HT1080 (cell line): ENCODE results near the gene TSPAN16. TPM values are rescaled to one million over a fixed set of nuclear protein-coding genes. Genes with fewer than 3 reads are reported as not detected.
"Not testable (repeated sequence)": the region's sequence is repeated elsewhere in the genome, so short reads cannot be mapped to it uniquely, and the experiment has no call there.

Experiments used
- DNase-seq: peaks from one replicate; pipeline ENCODE4 v3.0.0-alpha.2; 2015; ENCODE audit warnings: low read depth
- total RNA-seq: library from RNA; depleted of rRNA; stranded (reverse); fragments of >200 nt; shearing (Covaris generic); gene quantifications from 2 replicates; pipeline ENCODE4 v1.2.3, GENCODE V29; 2014

The TSPAN16 gene
- total RNA-seq, 1 experiment from 2014 or later, result not detected

DNA sequence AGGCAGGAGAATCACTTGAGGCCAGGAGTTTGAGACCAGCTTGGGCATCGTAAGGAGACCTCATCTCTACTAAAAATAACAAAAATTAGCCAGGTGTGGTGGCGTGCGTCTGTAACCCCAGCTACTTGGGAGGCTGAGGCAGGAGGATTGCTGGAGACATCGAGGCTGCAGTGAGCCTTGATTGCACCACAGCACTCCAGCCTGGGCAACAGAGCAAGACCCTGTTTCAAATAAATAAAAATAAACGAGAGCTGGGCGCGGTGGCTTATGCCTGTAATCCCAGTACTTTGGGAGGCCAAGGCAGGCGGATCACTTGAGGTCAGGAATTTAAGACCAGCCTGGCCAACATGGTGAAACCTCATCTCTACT, 44.1 kb downstream of the TSPAN16 start:
- DNase-seq, result not testable (repeated sequence)

DNA sequence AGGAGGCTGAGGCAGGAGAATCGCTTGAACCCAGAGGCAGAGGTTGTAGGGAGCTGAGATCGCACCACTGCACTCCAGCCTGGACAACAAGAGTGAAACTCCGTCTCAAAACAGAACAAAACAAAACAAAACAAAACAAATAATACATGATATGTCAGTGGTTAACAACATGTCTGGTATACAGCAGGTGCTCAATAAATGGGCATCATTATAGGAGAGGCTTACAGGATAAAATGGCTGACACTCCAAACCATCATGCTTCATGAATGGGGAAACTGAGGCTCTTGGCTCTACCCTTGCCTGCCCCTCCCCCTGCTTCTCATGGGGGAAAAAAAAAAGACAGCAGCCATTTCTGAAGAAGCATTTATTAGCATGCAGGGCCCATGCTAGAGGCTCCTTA, 46.5 kb downstream of the TSPAN16 start:
- DNase-seq, result no peak

DNA sequence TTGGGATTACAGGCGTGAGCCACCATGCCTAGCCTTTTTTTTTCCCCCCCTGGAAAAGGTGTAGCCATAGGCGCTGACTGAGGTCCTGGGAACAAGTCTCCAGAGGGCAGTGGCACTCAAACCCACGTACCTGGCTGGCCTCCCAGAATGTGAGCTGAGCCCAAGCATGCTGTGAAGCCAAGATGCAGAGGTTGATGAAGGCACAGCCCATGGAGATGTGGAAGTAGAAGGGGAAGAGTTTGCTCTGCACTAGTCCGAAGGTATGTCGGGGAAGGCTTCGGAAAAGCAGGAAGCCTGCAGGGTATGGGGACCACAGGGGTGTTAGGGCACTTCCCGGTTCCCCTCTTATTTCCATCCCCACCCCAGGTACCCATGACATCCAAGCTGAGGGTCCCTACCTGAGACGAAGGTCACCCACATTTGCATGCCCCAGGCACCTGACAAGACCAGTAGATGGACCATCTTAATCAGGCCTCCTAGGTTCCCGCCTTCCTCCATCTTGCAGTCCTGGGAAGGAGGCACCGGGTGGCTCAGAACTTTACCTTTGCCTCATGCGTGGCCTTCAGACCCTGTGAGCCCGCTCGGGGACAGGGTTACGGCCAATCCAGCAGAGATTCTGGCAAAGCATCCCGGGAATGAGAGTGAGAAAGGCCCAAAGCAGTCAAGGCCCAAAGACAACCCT, 49.3 kb downstream of the TSPAN16 start:
- no peak for DNase-seq

DNA sequence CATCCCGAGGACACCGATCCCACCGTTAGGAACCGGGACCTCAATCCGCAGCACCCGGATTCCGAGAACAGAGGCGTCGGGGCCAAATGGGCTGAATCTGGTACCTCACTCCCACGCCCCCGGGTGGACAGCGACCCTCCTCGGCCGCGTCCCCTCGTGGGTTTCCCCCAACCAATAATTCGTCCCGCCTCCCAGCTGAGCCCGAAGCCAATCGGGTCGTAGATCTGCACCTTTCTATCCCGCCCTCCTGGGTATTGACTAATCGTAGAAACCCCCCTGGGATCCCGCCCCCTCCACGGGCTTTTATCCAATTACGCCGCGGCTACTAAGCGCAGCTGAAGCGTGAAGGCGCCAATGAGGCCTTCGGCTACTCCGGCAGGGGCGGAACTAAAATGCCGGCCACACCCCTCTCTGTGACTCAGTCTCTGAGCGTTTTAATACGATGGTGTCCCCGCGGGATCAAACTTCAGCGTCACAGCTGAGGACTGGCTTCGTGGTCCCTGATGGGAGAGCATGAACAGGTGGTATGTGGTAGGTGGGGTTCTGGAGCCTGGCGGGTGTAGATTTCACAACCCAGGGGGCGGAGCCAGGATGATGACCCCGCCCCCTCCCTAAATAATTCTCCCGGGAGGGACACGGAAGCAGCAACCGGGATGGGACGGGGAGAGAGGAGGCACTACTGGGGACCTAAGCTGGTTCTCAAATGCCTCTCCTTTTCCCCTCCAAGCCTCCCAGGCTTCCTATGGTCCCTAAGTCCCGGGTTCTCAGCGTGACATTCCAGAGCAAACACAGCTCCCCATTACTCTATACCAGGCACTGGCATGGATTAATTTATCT, 50.4 kb downstream of the TSPAN16 start, which contains the start of the genes CCDC159 and TMEM205:
CCDC159 (plus strand) TSS at position 416 of the 837 bp plus-strand sequence; CDS start at position 504, 88 bp downstream.
TMEM205 (minus strand) TSS at position 165 of the 837 bp plus-strand sequence. CDS start 649 bp downstream, outside the sequence.
- peak; percentile 73 for DNase-seq

DNA sequence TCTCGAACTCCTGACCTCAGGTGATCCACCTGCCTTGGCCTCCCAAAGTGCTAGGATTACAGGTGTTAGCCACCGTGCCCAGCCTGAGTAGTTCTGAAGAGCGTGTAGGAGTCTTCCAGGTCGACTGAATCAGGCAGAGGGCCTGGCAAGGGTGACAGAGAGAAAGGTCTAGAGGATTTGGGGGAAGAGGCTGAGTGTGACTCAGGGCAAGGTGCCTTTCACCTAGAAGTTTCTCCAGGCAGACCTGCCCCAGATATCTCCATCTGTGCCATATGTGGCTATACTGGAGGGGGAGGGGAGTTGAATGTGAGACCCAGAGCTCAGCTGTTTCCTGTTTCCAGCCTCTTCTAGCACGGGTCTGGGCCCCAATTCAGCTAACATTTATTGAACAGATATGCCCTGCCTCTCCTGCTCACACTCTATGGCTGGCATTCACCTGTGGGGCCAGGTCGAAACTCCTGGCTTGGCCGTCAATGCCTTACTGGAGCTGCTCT, 51.6 kb downstream of the TSPAN16 start:
- no peak for DNase-seq

DNA sequence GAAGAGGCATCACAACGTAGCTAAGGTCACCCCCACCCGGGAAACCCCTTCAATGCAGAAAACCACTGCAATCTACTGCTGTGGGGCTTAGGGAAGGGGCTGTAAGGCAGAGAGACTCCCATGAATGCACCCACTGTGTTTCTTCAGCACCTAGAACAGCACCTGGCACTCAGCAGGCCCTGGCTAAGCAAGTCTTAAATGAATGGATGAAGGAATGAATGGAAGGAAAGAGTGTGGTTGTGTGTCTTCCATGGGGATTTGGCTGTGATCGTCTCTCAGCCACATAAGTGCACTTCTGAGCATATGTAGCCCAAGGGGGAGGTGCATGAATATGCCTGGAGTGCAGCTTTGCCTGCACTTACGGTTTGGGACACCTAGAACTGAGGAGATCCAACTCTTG, 53.2 kb downstream of the TSPAN16 start:
- no peak for DNase-seq

DNA sequence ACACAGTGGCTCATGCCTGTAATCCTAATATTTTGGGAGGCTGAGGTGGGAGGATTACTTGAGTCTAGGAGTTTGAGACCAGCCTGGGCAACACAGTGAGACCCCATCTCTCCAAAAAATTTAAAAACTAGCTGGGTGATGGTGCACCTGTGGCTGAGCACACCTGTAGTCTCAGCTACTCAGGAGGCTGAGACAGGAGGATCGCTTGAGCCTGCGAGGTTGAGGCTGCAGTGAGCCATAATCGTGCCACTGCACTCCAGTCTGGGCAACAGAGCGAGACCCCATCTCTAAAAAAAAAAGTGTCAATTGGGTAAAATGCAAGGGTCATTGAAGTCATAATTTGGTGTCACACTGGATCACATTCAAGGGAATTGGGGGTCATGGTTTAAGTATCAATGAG, 58.1 kb downstream of the TSPAN16 start:
- not testable (repeated sequence) for DNase-seq

DNA sequence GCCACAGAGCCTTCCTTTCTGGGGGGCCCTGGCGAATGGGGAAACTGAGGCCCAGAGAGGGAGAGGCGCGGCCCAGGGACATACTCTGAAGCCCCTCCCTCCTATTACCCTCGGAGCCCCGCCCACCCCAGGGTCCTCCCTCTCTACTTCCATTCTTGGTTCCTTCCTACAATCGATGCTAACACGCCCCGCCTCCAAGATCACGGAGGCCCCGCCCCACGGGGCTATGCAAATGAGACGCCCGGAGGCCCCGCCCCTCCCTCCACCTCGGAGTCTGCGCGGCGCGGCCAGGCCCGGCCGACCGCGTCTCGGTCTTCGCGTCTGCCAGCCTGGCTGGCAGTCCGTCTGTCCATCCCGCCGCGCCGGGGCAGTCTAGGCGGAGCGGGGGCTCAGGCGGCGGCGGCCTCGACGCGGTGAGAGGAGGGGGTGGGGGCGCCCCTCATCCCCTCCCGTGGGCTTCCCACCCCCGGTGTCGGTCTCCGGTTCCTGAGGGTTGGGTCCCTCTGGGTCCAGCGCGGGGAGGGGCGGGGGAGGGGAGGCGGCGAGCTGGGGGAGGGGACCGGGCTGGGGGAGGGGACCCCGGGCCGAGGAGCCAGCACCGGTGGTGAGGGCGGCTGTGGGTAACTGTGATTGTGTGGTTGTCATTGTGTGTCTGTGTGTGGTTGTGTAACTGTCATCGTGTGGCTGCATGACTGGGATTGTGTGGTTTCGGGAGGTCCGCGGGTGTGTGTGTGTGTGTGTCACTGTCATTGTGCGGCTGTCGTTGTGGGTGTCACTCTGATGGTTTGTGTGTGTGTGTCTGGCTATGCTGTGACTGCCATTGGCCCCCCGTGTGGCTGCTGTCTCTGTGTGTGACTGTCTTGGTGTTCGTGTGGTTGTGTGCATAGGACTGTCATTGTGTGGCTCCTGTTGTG, 59.5 kb downstream of the TSPAN16 start, which contains the start of gene PLPPR2:
PLPPR2 (plus strand) TSS at position 273 of the 914 bp plus-strand sequence. CDS start 2,242 bp downstream, outside the sequence.
- DNase-seq, result no peak

DNA sequence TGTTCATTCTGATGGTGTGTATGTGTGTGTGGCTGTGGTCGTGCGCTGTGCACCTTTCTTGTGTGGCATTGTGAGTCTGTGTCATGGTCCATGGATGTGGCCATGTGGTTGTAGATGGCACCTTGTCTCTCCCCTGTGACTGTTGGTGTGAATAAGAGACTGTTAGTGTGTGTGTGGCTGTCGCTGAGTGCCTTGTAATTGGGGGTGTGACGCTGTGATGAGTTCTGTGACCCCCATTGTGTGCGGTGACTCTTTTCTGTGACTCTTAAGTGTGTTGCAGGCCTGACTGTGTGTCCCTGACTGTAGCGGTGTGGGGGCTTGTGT, 60.1 kb downstream of the TSPAN16 start:
- DNase-seq, result no peak

DNA sequence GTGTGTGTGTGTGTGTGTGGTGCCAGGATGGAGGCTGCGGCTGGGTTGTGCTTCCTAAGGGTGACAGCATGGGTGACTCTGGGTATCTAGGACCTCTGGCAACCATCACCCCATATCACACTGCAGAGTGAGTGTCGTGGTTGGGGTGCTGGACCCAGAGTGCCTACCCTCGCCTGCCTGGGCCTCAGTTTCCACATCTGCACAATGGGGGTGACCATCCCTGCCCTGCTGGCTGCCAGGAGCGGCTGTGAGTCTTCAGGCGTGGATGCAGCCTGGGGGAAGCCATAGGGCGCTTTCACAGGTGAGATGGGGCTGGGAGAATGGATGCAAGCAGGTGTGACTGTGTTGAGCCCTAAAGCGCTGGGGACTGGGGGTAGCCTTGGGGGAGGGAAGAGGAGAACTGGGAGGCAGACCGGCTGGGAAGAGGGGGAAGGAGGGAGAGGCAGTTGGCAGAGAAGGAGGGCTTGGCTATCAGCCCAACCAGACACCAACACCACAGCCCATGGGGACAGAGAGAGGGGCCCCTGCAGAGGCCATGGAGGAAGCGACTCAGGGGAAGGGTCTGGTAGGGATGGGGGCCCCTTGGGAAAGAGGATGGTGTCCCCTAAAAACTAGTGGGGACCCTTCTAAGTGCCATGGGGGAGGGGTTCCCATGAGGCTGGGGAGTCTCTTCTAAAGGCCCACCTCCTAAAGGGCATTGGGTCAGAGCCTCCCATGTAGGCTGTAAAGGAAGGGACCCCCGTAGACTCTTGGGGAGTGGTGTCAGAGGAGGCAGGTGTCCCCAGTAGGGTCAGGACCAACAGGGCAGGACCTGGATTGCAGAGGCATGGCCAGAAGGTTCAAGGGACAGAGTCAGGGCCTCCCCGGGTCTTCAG, 61.0 kb downstream of the TSPAN16 start:
- no peak for DNase-seq

DNA sequence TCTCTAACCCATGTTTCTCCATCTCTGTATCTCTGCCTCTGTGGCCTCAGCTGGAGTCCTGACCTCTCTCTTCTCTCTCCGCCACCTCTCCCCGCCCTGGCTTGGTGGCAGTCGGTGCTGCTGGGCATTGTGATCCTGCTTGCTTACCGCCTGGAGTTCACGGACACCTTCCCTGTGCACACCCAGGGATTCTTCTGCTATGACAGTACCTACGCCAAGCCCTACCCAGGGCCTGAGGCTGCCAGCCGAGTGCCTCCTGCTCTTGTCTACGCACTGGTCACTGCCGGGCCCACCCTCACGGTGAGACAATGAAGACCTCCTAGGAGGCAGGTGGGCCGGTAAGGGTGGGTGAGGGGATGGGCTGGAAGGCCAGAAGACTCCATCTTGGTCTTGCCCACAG, 63.5 kb downstream of the TSPAN16 start:
- no peak for DNase-seq

DNA sequence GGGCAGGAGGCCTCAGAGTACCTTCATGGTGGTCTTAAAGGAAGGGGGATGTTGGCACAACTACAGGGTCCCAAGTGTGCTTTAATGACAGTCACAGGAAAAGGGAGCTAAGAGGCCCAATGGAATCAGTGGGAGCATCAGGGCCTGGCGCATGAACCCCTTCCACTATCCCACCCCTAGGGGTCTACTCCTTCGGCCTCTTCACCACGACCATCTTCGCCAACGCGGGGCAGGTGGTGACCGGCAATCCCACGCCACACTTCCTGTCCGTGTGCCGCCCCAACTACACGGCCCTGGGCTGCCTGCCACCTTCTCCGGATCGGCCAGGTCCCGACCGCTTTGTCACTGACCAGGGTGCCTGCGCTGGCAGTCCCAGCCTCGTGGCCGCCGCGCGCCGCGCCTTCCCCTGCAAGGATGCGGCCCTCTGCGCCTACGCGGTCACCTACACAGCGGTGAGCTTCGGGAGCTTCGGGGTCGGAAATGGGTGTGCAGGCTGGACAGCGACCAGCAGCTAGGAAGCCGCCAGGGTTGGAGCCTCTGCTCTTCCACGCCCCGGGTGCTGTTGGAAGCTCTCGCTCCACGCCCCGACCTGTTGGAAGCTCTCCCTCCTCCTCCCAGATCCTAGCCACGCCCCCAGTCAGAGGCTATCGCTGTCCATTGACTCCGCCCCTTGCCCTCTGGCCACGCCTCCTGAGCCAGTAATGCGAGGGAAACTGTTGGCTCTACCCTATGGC, 65.2 kb downstream of the TSPAN16 start:
- DNase-seq, result no peak

DNA sequence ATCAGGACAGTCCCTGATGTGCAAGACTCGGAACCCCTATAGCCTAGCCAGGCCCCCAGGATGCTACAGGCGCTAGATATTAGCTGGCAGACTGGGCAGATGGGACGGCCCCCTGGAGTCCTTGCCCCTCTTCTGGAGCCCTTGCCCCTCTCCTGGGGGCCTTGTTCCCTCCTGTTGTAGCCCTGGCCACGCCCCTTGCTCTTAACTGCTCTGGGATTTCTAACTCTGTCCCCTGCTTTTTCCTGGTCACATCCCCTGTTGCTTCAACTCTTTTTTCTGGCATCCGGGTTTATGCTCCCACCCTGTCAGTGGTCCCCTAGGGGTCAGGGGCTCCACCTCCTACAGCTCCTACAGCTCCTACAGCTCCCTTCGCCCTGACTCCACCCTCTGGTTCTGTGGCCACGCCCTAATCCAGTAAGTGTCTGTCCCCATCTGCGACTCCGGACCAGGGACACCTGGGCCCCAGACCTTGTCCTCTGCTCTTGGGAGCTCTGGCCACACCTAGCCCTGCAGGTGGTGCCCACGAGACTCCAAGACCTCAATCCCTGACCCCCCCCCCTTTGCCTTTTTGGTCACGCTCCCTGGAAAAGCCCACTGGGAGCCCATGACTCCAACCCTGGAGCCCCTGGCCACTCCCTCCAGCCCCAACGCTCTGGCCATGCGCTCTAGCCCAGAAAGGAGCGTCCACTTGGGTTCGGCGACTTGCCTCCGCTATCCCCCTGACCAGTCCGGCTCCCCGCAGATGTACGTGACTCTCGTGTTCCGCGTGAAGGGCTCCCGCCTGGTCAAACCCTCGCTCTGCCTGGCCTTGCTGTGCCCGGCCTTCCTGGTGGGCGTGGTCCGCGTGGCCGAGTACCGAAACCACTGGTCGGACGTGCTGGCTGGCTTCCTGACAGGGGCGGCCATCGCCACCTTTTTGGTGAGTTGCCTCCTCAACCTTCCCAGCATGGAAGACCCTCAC, 66.1 kb downstream of the TSPAN16 start:
- no peak for DNase-seq

DNA sequence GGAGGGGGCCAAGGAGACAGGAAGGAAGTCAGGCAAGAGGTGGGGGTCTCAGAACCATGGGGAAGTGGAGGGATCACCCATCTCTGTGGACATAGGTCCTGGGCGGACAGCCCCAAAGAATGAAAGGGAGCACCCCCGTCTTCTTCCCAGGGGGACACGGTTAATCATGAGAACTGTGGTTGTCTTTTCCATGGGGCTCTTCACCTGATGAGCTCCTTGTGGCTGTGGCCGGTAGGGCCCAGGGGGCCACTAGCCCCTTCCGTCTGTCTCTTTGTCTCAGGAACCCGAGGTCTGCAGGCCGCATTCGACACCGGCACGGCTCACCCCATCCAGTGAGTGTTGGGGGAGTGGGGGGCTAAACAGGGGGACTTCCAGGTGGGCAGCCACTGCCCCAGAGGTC, 67.9 kb downstream of the TSPAN16 start:
- DNase-seq, result no peak

DNA sequence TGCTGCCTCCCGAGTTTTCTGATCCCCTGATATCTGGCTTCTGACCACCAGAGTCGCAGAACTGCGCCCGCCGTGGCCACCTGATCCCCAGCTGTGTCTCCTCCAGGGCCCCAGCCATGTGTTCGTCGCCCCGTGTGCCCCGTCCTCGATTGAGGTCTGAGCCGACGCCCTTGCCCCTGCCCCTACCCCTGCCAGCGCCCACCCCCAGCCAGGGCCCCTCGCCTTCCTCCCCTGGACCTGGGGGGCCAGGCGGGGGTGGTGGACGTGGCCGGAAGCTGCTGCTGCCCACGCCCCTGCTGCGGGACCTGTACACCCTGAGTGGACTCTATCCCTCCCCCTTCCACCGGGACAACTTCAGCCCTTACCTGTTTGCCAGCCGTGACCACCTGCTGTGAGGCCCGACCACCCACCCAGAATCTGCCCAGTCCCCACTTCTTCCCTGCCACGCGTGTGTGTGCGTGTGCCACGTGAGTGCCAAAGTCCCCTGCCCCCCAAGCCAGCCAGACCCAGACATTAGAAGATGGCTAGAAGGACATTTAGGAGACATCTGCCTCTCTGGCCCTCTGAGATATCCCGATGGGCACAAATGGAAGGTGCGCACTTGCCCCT, 68.4 kb downstream of the TSPAN16 start:
- DNase-seq, result no peak

DNA sequence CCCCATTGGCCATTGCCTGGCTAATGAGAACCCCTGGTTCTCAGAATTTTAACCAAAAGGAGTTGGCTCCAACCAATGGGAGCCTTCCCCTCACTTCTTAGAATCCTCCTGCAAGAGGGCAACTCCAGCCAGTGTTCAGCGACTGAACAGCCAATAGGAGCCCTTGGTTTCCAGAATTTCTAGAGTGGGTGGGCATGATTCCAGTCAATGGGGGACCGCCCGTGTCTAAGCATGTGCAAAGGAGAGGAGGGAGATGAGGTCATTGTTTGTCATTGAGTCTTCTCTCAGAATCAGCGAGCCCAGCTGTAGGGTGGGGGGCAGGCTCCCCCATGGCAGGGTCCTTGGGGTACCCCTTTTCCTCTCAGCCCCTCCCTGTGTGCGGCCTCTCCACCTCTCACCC, 69.0 kb downstream of the TSPAN16 start:
- DNase-seq, result no peak
